Muscle of back (tissue), 11 donors: ENCODE results near the gene CASTOR1. TPM values are rescaled to one million over a fixed set of nuclear protein-coding genes. Genes with fewer than 3 reads are reported as not detected.

Source experiments
- DNase-seq, 3 donors: peaks; one replicate each; pipeline versions ENCODE4 v3.0.0 to v3.0.0-alpha.2; 2013
- polyA plus RNA-seq, 10 donors: library from polyadenylated mRNA; unstranded; fragments of 120-200 nt; gene quantifications; one replicate each; pipeline ENCODE4 v1.2.1, GENCODE V29; 2013; ENCODE audit not compliant: insufficient read length in 10 of 10

CASTOR1 gene
- polyA plus RNA-seq, 10 donors, result 2.1 to 6.3 (median 3.8) TPM

DNA sequence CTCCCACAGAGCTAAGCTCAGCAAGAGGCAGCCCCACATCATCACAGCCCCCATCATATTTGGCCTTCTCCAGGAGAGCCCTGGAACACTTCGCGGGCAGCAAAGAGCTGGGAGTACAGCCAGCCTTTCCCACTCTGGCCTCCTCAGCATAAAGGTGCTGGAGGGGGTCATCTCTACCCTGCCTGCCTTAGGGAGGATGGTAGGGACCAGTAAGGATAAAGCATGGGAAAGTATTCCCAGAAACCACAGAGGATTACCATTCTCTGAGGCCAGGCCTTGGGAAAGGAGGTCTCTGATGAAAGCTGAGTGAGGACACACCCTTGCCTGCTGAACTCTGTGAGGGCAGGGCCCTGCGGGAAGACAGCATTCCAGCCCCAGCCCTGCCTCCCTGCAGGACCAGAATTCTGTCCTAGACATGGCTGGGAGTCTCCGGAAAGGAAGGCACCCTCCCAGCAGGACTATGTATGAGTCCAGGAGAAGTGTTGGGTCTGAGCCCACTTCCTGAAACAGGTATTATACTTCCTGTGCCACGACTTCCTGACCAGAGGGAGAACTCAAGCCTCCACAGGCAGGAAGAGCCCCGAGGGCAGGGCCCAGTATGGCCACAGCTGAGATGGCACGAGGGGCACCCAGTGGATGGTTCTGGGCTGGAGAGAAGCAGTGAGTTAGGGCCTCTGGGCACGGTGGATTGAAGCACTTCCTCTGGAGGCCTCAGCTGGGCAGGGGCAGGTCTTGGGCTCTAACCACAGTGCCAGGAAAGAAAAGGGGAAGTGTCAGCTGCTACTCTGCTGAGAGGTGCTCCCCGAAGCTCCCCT lies 12.9 kb upstream of the CASTOR1 start:
- DNase-seq, result no peak

DNA sequence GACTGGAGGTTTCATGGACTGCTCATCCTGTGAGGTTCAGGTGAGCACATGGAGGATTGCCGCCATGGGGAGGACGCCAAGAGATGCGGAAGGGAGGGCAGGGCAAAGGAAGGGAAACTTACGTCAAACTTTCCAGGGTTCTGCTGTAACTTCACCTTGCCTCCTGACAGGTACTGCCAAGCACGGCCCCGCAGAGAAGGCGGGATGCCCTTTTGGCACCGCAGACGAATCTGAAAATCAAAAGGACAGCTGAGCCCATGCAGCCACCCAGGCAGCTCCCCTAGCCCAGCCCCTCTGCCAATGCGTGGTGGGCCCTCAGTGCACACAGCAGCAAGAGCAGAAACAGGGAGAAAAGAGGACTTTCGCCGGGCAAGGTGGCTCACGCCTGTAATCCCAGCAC lies 10.0 kb upstream of the CASTOR1 start:
- no peak for DNase-seq

DNA sequence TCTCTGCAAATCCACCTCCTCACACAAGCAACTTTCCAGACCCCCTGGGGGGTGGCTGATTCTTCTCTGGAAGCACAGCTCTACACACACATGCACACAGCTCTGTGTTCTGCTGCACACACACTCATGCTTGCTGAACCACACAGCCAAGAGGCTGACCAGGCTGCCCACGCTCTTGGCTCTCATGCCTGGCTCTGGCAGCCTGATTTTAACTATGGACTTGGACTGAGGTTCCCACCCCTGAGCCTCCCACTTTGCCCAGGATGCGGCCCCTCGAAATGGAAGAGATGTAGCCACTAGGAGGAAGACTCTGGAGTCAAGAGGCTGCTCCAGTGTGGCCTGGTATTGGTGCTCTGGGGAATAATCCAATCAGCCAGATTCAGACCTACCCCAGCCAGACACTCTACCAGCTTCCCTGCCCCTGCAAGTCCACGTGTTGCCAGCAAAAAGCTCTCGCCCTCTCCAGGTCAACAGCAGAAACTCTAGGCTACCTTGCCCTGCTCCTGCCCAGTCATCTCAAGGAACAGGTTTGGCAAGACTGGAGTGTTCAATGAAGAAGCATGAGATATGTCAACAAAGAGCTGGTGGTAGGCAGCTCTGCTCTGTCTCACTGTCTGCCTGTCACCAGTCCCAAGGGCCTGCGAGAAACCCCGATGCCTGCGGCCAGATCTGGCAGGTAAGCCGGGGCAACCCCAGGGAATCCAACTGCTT lies 8.8 kb upstream of the CASTOR1 start:
- DNase-seq, result no peak

DNA sequence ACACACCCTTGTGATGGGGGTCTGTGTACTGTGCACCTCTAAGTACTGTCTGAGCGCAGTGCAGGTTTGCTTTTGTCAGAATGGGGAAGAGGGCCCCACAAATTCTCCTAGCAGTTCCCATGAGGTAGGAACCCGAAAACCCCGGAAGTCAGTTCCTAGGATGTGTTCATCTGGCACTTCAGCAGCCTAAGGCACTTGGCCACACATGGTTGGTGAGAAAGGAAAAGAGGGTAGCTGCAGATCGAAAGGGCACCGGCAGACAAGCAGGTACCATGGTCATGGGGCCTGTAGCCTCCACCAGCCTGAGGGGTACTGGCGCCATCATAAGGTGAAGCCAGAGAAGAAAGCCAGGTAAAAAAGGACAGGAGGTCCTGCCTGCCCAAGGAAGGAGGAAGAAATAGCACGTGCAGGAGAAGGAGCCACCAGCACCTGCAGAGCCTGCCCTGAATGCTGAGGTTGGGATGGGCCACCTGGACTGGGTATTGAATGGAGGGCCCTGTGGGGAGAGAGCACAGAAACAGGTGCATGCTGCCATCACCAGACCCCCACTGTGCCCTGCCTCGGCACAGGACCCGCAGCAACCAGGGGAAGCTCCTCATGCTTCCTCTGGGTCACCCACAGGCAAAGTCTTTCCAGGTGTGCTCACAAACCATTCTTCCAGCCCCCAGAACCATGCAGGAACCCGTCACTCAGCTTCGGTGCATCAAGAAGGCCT lies 8.1 kb upstream of the CASTOR1 start:
- no peak for DNase-seq

DNA sequence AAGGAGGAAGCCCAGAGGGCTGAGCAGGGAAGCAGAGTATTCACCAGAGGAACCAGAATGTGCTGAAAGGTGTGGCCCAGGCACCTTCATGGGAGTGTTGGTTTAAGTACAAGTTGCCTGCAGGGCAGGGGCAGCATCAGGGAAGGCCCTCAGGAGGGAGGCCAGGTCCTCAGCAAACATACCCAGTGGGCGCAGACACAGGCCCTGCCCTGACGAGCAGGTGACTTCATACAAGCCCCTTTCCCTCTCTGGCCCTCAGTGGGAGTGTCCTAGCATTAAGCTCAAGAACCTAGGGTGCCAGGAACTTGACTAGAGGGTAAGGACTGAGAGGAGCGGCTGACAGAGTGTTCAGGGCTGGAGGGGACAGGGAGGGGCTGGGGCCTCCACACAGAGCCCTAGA lies 7.5 kb upstream of the CASTOR1 start:
- no peak for DNase-seq

DNA sequence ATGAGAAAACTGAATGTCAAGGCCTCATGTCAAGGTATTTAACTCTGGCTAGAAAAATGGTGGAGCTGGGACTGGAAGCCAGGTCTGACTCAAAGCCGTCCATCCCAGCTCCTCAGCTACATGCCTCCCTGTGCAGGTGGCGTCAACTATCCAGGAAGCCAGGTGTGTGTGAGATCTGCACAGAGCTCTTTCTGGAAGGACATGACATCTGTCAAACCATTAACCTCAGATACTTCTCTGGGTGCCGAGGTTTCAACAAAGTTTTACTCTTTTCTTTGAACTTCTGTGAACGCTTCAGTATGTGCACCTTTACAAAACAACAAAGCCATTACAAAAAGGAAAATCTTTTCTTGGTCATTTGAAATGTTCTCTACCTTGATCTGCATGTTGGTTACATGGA lies 7.0 kb upstream of the CASTOR1 start:
- DNase-seq, result no peak

DNA sequence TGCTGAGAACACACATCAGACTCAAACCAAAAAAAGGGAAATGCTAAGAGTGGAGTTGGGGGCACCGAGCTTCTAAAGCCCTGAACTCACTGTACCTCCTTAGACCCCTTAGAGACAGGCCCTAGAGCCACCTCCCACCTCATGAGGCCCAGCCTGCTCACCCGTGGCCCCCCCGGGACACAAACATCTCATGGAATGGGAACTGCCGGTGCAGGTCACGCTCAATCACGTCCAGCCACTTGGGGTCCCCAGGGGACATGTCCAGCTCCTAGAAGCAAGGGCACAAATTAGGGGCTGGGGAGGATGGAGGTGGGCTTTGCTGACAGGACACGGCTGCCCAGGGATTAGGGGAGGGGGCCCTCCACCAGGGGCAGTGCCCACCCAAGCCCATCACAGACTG lies 6.3 kb upstream of the CASTOR1 start:
- no peak for DNase-seq

DNA sequence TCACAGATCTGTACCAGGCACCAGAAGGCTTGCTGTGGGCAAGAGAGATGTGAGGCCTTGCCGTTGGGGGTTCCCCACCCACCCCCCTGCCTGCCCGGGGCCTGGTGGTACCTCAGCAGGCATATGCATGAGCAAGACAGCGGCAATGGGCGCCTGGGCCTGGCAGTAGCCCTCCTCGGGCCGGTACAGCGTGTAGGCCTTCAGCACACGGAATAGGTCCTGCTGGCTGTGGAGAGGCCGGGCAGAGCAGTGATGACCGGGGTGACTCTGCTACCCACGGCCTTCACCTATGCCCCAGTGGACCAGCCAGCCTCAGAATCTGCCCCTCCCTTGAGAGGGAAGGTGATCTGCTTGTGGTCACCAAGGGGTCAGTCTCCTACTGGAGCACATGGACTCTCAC lies 5.5 kb upstream of the CASTOR1 start:
- no peak for DNase-seq

DNA sequence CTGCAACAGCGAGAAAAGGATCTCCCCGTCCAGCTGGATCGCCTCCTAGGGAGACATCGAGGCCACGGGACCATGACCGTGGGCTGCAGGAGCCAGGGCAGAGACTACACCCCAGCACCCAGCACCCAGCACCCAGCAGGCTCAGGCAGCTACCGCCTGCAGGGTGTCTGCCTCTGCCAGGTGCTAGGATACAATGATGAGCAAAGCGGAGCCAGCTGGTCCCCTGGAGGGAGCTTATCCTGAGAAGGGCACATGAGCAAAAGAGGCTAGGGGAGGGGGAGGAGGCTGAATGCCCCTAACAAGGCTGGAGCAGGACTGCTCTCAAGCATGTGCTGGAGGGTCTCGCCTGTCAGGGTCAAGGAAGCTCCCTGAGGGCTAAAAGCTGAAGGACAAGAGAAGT lies 4.8 kb upstream of the CASTOR1 start:
- no peak for DNase-seq

DNA sequence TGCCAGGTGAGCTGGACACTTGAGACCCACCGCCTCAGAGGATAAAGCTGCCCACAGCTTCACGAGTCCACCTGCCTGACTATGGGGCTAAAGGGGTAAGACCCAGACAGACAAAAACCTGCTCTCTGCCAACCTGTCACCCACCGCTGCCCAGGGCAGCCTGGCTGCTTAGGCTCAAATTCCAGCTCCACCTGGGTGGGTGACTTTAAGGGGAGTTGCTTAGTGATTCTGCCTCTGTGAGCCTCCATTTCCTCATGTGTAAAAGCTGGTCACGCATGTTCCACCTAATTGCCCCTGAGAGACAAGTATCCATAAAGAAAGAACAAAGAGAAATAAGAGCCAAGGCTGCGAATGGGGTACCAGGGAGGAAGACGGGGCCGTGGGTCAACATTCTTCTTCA lies 3.7 kb upstream of the CASTOR1 start:
- no peak for DNase-seq

DNA sequence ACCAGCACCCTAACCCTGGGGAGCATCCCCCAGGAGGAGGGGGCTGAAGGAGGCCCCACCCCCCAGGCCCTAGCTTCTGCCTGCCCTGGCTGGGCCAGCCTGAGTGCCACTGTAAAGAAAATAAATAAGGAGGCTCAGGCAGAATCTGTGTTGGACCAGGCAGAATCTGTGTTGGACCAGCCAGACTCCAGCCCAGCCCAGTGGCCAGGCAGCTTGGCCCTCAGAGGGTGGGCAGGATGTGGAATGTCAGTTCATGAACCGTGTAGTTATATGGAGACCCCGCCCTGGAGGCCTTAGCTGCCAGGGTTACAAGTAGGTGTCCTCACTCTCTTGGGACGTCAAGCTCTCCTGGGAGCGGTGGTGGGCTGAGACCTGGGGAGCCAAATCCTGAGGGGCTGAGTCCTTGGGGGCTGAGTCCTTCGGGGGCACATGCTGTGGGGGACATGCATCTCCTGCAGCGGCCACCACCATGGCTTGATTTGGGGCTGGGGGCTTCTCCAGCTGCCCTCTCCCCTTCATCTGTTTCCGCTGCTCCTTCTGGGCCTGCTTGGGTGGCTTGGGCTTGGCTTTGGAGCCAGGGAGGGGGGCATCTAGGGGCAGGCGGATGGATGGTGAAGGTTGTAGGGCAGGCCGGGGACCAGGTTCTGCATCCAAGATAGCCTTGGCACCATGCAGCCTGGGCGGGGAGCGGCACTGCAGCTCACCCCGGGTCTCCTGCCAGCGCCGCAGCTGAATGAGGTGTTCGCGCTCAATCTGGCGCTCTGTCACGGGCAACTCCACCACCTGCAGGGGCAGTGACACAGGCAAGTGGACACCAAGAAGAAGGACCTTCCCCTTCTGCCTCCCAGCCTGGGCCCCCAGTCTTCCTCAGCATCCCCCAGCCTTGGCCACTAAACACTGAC lies 3.0 kb upstream of the CASTOR1 start:
- no peak for DNase-seq

DNA sequence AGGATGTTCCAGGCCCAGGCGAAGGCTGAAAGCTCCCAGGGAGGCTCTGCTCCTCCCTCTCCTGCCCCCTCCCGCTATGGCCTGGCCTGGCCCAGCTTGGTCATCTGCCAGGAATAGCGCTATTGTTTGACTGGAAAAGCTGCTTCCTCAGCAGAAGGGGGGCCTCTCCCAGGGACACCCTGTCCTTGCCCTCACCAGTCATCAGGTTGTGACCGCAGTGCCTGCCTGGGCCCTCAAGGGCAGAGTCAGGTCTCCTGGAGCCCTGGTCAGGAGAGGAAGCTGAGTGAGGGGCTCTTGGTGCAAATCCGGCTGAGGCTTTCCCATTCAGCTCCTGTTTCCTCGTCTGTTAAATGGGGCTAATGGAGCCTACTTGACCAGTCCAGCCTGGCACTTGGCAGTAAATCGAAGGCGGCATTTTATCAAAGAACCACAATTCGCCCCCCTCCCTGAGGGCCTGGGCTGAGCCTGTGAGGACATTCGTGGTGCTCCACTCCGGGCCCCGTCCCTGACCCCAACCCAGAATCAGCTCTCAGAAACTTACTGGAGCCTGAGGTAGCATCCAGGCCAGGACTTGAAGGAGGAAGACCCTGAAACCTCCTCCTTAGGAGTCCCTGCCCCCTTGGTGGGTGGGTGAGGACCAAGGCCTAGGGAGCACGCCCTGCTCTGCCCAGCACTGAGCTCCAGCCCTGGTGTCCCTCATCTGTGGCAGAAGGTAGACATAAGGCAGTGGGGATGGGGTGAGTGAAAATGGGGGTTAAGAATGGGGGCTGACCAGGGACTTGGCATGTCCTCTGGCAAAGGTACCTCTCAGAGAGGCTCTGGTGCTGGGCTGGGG lies 2.0 kb upstream of the CASTOR1 start:
- DNase-seq, result peak in 1 of 3 donors; percentile 64

DNA sequence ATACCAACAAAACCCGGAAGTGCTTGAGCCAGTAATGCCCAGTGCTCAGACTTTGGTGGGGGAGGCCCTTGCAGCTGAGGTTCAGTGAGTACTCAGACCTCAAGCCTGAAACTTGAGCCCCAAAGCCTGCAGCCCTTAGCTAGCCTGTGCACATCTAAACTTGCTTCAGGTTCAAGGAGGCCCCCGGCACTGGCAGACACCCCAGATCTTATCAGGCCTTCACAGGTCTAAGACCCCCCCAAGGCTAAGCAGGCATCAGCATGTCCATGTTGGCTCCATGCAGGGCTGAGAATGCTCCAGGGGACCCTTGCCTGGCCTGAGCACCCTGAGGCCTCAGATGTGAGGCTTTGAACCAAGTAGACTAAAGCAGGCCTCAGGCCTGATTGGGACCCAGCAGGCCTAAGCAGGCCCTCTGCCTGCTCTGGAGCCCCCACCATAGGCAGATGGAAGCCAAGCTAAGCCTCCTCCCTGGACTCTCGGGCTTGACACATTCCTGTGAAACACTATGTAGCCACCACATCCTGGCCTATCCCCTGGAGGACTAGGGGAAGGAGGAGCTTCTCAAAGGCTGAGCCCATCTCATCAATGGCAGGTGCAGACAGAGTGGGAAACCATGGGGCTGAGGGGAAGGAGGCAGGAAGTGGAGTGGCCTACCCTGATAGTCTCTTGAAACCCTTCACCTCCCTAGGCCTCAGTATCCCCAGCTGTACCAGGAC lies 1.2 kb upstream of the CASTOR1 start:
- peak in 2 of 3 donors; percentile 33 to 81 for DNase-seq

DNA sequence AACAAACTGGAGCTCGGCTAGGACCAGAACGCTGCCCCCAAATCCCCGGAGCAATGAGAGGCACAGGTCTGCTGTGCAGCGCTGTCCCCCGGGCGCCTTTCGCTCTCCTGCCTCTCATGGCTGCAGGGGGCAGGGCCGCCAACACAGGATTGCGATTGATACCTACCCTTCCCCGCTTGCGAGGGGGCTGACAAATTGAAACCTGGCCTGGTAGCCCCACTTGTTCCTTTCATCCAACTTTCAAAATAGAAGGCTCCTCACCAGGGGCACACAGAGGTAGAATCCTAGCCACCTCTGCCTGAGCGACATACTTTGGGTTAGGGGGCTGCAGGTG lies 642 bp upstream of the CASTOR1 start:
- no peak for DNase-seq

DNA sequence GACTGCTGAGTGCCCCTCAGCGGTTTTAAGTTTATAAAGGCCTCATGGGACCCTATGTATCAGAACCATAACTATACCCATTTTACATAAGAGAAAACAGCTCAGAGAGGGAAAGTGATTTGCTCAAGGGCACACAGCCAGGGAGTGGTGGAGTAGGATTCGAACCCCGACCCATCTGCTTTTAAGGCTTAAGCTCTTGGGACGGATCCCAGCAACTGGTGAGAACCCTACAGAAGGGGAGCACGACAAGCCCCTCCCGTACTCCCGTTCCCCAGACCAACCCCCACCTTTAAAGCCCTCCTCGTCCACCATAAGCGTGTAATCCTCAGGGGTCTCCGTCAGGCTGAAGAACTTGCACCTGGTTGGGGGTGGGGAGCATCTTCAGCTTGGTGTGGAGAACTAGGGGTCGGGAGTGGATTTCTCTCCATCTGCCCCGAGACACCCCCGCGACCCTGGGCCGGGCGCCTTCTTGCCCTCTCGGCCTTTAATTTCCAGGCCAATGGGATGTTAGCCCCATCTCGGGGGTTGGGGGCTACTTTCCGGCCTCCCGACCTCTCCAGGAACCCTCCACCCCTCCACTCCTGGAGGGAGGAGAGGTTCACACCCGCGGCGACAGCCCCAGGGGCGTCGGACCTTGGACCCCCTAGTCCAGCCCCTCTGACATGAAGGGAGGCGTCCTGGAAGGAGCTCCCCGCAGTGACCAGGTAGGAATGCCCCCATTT lies 725 bp downstream of the CASTOR1 start:
- DNase-seq, result no peak

DNA sequence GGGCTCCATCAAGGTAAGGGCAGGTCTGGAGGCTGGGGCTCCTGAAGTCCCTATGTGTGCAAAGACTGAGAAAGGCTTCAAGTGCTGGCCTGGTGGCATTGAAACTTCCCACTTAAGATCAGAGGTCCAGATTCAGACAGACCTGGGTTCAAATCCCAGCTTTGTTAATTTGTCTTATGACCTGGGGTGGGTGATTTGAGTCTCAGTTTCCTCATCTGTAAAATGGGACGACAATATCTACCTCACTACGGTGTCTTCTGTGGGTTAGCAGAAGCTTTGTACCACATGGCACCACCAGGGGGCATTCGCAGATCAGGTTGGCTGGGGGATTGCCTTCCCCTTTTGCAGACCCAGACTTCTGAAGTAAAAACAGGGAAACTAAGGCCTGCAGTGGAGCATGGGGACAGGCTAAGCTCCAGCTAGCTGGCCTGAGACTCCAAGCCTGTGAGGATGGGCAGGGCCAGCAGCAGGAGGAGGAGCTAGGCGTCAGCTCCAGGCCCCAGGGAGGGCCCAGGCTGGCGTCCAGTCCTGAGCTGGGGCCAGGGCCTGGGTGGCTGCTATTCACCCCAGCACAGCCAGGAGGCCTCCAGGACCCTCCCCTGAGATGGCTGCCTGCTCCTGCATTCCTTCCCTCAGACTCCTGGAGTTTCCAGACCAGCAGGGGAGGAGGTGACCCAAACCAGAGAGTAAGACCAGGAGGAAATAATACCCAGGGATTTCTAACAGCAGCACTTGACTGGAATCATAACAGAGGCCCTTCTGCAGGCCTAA lies 1.5 kb downstream of the CASTOR1 start:
- peak; percentile 76 to 91 (median 85) for DNase-seq

DNA sequence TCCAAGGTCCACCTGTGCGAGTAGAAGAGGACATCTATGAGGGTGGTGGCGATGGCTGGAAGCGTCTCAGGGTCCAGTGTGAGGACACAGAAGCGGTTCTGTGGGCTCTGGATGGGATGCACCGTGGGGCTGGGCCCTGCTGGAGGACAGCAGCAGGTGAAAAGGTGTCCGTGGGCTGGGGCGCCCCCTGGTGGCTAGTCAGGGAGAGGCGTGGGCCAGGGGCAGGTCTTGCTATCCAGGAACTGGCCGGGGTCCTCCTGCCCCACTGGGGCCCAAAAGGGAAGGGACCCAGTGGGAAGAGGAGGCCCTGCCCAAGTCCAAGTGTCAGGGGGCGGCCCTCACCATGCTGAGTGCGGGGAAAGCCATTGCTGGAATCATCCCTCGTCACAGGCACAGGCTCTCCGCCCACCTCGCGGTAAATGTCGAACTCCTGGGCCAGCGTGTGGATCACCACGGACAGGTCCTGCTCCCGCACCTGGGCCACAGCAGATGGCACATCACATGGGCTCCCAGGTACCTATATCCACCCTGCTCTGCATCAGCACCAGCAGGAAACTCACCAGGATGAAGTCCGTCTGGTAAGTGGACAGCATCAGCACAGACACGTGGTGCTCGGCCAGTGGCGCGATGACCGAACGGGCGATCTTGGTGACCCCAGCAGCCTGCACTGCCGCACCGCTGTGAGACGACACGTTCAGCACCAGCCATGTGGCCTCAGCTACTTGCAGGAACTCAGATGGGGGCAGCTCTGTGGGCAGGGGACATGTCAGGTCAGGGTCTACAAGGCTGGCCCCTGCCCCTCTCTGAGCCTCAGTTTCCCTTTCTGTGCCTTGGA lies 2.3 kb downstream of the CASTOR1 start:
- DNase-seq, result peak in 1 of 3 donors; percentile 68

DNA sequence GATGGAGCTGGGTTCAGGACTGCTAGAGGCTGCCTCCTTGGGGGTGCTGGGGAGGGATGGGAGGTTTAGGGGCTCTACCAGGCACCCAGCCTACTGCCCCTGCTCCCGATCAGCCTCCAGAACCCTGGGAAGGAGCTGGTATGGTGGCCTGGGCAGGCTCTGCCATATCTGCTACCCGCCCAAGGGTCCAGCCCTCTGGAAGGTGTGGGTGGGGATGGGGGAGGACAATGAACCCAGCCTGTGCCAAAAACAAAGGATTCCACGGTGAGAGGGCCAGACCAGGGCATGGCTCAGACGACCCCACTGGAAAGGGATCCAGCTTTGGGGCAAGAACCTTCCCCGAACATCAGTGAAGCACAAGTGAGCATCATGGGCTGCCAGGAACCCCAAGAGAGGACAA lies 3.0 kb downstream of the CASTOR1 start:
- no peak for DNase-seq
